Thyroid gland (tissue), 4 donors: Measurements from ENCODE around the gene CENPF. TPM values are rescaled to one million over a fixed set of nuclear protein-coding genes. Genes with fewer than 3 reads are reported as not detected.

Source experiments
- DNase-seq, 2 donors: peaks; one replicate each; pipeline ENCODE4 v3.0.0-alpha.2; 2019
- H3K27ac ChIP-seq, 3 donors: fragments of 200-600 bp; sonication (generic); 1 replicate in 2 of 3; 2 replicates in 1 of 3; pipeline ENCODE4 v1.5.1; 2016 to 2019; ENCODE audit warnings: mild to moderate bottlenecking in 1 of 3, moderate library complexity in 1 of 3
- H3K27me3 ChIP-seq: fragments of 200-600 bp; sonication (generic); one replicate; pipeline ENCODE4 v1.5.1; 2019
- H3K36me3 ChIP-seq, 2 donors: fragments of 200-600 bp; sonication (generic); one replicate each; pipeline ENCODE4 v1.5.1; 2016 to 2019
- H3K4me1 ChIP-seq, 2 donors: fragments of 200-600 bp; sonication (generic); one replicate each; pipeline ENCODE4 v1.5.1; 2017 to 2019
- H3K4me3 ChIP-seq, 3 donors: fragments of 200-600 bp; sonication (generic); replicated peaks in 1 of 3; 1 replicate in 2 of 3; 2 replicates in 1 of 3; pipeline ENCODE4 v1.5.1; 2016; ENCODE audit warnings: mild to moderate bottlenecking in 1 of 3
- H3K9me3 ChIP-seq: fragments of 200-600 bp; sonication (generic); one replicate; pipeline ENCODE4 v1.5.1; 2017
- POLR2A ChIP-seq, 2 donors: fragments of 450-650 bp; IDR thresholded peaks; one replicate each; pipeline ENCODE4 v1.6.1; 2017; ENCODE audit warnings: antibody characterized with exemption in 2 of 2, mild to moderate bottlenecking in 2 of 2, moderate library complexity in 1 of 2
- WGBS, 2 donors: methylation state at CpG; one replicate each; pipeline ENCODE4 v1.1.5; 2017; 5-methylcytosine and 5-hydroxymethylcytosine counted together
- intact Hi-C: fragments of 100-400 bp; cut with DNase I; formaldehyde crosslinking; loops from one replicate; pipeline ENCODE4 v1.15.1; 2023
- total RNA-seq, 4 donors: library from RNA; depleted of rRNA; stranded (reverse); fragments of >200 nt; gene quantifications; one replicate each; pipeline ENCODE4 v1.2.3, GENCODE V29; 2016
- TF ChIP-seq, protein P1 (sequence below), 6 experiments: fragments of 200-600 bp in 3 of 6; fragments of 450-650 bp in 3 of 6; sonication (generic) in 3 of 6; IDR thresholded peaks; one replicate each; pipeline ENCODE4 v1.5.1; 2016 to 2019; ENCODE audit warnings: antibody characterized with exemption in 6 of 6, mild to moderate bottlenecking in 2 of 6, inconsistent platforms in 1 of 6, moderate library complexity in 1 of 6

CENPF gene
- total RNA-seq, 4 donors from 2014 or later: 0.27 to 1.0 (median 0.55) TPM

DNA sequence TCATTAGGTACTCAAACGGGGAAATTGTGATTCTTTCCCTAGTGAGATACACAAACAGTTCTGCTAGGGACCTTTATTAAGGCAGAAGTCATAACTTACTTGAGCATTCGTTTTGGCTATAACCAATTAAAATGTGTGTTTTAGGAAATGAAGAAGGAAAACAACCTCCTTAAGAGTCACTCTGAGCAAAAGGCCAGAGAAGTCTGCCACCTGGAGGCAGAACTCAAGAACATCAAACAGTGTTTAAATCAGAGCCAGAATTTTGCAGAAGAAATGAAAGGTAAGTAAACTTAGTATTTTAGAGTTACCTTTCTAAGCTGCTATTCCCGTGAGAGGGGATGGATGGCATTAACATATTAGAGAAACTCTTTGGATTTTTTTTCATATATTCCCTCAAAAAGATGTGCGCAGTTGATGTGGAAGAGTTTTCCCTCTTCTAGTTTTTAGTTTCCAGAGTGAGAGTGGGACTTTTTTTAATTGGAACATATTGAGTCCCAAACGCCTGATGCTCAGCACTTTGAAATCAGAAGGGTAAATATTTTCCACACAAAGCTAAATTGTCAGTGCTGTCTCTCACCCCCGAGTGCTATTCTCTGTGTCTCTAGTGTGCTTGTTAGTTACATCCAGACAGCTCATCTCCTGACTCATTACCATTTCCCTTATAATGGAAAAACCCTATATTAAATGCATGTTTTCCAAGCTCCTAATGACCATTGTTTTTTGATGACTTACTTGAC lies 34.9 kb downstream of the CENPF start:
- Histone ChIP-seq H3K4me1 (no peaks in the 10 kb centered on the region), H3K9me3 (no peaks in the 10 kb centered on the region), H3K4me3 (no peak overlapping the region), H3K27me3 (no peaks in the 10 kb centered on the region), H3K27ac (no peak overlapping the region), H3K36me3 (no peaks in the 10 kb centered on the region)
- 66 to 67% methylated on average over 6 of the region's 6 CpGs for WGBS, 2 donors
- DNase-seq: peak; percentile 11 to 13
- TF ChIP-seq POLR2A (IDR thresholded peaks at IDR 0.05): no peak
- TF ChIP-seq, protein P1, sequence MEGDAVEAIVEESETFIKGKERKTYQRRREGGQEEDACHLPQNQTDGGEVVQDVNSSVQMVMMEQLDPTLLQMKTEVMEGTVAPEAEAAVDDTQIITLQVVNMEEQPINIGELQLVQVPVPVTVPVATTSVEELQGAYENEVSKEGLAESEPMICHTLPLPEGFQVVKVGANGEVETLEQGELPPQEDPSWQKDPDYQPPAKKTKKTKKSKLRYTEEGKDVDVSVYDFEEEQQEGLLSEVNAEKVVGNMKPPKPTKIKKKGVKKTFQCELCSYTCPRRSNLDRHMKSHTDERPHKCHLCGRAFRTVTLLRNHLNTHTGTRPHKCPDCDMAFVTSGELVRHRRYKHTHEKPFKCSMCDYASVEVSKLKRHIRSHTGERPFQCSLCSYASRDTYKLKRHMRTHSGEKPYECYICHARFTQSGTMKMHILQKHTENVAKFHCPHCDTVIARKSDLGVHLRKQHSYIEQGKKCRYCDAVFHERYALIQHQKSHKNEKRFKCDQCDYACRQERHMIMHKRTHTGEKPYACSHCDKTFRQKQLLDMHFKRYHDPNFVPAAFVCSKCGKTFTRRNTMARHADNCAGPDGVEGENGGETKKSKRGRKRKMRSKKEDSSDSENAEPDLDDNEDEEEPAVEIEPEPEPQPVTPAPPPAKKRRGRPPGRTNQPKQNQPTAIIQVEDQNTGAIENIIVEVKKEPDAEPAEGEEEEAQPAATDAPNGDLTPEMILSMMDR (IDR thresholded peaks at IDR 0.05): peak in 5 of 6 experiments; percentile 44 to 69 (median 57)
- intact Hi-C loops: no loop called here

DNA sequence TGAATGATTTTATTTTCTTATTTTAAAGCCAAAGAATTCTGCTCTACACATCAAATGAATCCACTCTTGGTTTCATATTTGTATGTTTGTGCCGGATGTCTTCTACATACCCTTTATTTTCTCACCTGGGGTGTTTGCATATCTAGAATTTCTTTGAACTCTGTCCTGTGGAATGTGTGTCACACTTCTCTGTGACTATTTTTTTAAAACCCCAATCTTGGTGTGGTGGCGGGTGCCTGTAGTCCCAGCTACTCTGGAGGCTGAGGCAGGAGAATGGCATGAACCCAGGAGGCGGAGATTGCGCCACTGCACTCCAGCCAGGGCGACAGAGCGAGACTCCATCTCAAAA lies 35.4 kb downstream of the CENPF start:
- Histone ChIP-seq H3K9me3 (no peaks in the 10 kb centered on the region), H3K4me1 (no peaks in the 10 kb centered on the region), H3K27ac (no peak overlapping the region), H3K4me3 (no peak overlapping the region), H3K36me3 (no peaks in the 10 kb centered on the region), H3K27me3 (no peaks in the 10 kb centered on the region)
- intact Hi-C loops: no loop called here
- DNase-seq: no peak
- TF ChIP-seq, protein P1 (IDR thresholded peaks at IDR 0.05): no peak
- TF ChIP-seq POLR2A (IDR thresholded peaks at IDR 0.05): no peak
- WGBS, 2 donors: 95 to 96% methylated on average over 6 of the region's 6 CpGs

DNA sequence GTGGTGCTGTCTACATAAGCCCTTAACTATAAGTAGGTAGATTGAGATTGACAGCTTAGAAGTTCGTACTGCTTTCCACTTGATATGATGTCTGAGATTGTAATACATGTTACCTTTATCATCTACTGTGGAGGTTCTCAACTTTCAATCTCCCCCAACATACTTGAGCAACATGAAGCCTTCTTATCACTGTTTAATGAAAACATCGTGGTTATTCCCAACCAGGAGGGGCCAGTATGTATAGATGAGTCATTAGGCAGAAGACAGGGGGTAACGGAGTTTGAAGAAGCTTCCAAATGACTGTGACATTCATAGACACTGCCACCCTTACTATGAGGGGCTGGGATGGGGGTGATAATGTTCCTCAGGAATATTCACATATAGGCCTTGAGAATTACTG lies 36.0 kb downstream of the CENPF start:
- Histone ChIP-seq H3K27me3 (no peaks in the 10 kb centered on the region), H3K27ac (no peak overlapping the region), H3K9me3 (no peaks in the 10 kb centered on the region), H3K4me3 (no peak overlapping the region), H3K36me3 (no peaks in the 10 kb centered on the region), H3K4me1 (no peaks in the 10 kb centered on the region)
- WGBS, 2 donors: 91% methylated on average over 3 of the region's 3 CpGs
- intact Hi-C loops: no loop called here
- DNase-seq: no peak
- TF ChIP-seq, protein P1 (IDR thresholded peaks at IDR 0.05): no peak
- no peak for TF ChIP-seq POLR2A (IDR thresholded peaks at IDR 0.05)

DNA sequence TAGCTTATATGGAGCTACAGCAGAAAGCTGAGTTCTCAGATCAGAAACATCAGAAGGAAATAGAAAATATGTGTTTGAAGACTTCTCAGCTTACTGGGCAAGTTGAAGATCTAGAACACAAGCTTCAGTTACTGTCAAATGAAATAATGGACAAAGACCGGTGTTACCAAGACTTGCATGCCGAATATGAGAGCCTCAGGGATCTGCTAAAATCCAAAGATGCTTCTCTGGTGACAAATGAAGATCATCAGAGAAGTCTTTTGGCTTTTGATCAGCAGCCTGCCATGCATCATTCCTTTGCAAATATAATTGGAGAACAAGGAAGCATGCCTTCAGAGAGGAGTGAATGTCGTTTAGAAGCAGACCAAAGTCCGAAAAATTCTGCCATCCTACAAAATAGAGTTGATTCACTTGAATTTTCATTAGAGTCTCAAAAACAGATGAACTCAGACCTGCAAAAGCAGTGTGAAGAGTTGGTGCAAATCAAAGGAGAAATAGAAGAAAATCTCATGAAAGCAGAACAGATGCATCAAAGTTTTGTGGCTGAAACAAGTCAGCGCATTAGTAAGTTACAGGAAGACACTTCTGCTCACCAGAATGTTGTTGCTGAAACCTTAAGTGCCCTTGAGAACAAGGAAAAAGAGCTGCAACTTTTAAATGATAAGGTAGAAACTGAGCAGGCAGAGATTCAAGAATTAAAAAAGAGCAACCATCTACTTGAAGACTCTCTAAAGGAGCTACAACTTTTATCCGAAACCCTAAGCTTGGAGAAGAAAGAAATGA lies 37.6 kb downstream of the CENPF start:
- Histone ChIP-seq H3K9me3 (no peaks in the 10 kb centered on the region), H3K4me1 (no peaks in the 10 kb centered on the region), H3K27ac (no peak overlapping the region), H3K36me3 (no peaks in the 10 kb centered on the region), H3K27me3 (no peaks in the 10 kb centered on the region), H3K4me3 (no peak overlapping the region)
- intact Hi-C loops: no loop called here
- DNase-seq: no peak
- WGBS, 2 donors: 72 to 79% methylated on average over 6 of the region's 6 CpGs
- no peak for TF ChIP-seq POLR2A (IDR thresholded peaks at IDR 0.05)
- TF ChIP-seq, protein P1 (IDR thresholded peaks at IDR 0.05): no peak
